ENCODE measurements around the gene MRTFB. TPM values are rescaled to one million over a fixed set of nuclear protein-coding genes. Genes with fewer than 3 reads are reported as not detected.

Gene MRTFB
- total RNA-seq, 2 experiments from 2014 or later, result 18.0 to 19.4 TPM

- no peaks in the 10 kb centered on the region for H3K4me1 Mint-ChIP-seq (ENCODE audit: low read depth)
- ATAC-seq (ENCODE audit: poor library complexity) (no peak), DNase-seq (no peak)
- Histone ChIP-seq H3K4me3 (ENCODE audit: low read length) (no peak overlapping the region), H3K9me3 (ENCODE audit: control insufficient read depth in 1 of 2, insufficient read depth in 1 of 2, low read length in 2 of 2) (no peaks in the 10 kb centered on the region), H3K36me3 (ENCODE audit: insufficient read depth, low read length) (no peaks in the 10 kb centered on the region), H3K27me3 (ENCODE audit: control insufficient read depth in 1 of 2, insufficient read depth in 2 of 2, low read length in 2 of 2) (peaks cover 0 to 3% of the 10 kb centered on the region in 2 experiments), H3K27ac (ENCODE audit: low read depth in 1 of 2, low read length in 2 of 2) (no peak overlapping the region), H3K4me1 (ENCODE audit: insufficient read depth, low read length) (no peaks in the 10 kb centered on the region)
- no peak overlapping the region for H3K27ac Mint-ChIP-seq
- H3K4me3 Mint-ChIP-seq, result no peak overlapping the region
- ChIA-PET POLR2A (no interaction called here), CTCF (no interaction called here)
- TF ChIP-seq CTCF (IDR thresholded peaks at IDR 0.05), result no peak
- H3K36me3 Mint-ChIP-seq (ENCODE audit: low read depth), result no peaks in the 10 kb centered on the region
- H3K27me3 Mint-ChIP-seq, result no peaks in the 10 kb centered on the region
- intact Hi-C loops (cut with DNase I, micrococcal nuclease), result no loop called here
- H3K9me3 Mint-ChIP-seq, result no peaks in the 10 kb centered on the region
These were observed 19.9 kb upstream of the MRTFB start for GRCh38 chr16:14051103-14051729.

GRCh38 chr16:14056970-14057369 is 14.1 kb upstream of the MRTFB start:
- Histone ChIP-seq H3K9me3 (ENCODE audit: control insufficient read depth in 1 of 2, insufficient read depth in 1 of 2, low read length in 2 of 2) (peaks cover 0 to 3% of the 10 kb centered on the region in 2 experiments), H3K4me1 (ENCODE audit: insufficient read depth, low read length) (no peaks in the 10 kb centered on the region), H3K27me3 (ENCODE audit: control insufficient read depth in 1 of 2, insufficient read depth in 2 of 2, low read length in 2 of 2) (peaks cover 0 to 4% of the 10 kb centered on the region in 2 experiments), H3K36me3 (ENCODE audit: insufficient read depth, low read length) (no peaks in the 10 kb centered on the region), H3K4me3 (ENCODE audit: low read length) (no peak overlapping the region), H3K27ac (ENCODE audit: low read depth in 1 of 2, low read length in 2 of 2) (no peak overlapping the region)
- no peak for TF ChIP-seq CTCF (IDR thresholded peaks at IDR 0.05)
- Mint-ChIP-seq H3K4me3 (no peak overlapping the region), H3K4me1 (ENCODE audit: low read depth) (no peaks in the 10 kb centered on the region), H3K27ac (no peak overlapping the region), H3K9me3 (peaks cover 5% of the 10 kb centered on the region), H3K36me3 (ENCODE audit: low read depth) (no peaks in the 10 kb centered on the region), H3K27me3 (peaks cover 8% of the 10 kb centered on the region)
- CTCF ChIA-PET, result no interaction called here
- ATAC-seq (ENCODE audit: poor library complexity) (no peak), DNase-seq (no peak)
- POLR2A ChIA-PET, result no interaction called here
- intact Hi-C loops (cut with DNase I, micrococcal nuclease), result no loop called here

- H3K36me3 ChIP-seq (ENCODE audit: insufficient read depth, low read length), result no peaks in the 10 kb centered on the region
- H3K4me1 ChIP-seq (ENCODE audit: insufficient read depth, low read length), result no peaks in the 10 kb centered on the region
- ChIA-PET POLR2A (no interaction called here), CTCF (no interaction called here)
- Mint-ChIP-seq H3K4me1 (ENCODE audit: low read depth) (no peaks in the 10 kb centered on the region), H3K4me3 (no peak overlapping the region), H3K27ac (no peak overlapping the region), H3K36me3 (ENCODE audit: low read depth) (no peaks in the 10 kb centered on the region), H3K27me3 (peaks cover 8% of the 10 kb centered on the region), H3K9me3 (peaks cover 5% of the 10 kb centered on the region)
- no peak for ATAC-seq (ENCODE audit: poor library complexity)
- no peak overlapping the region for H3K27ac ChIP-seq (ENCODE audit: low read depth in 1 of 2, low read length in 2 of 2)
- TF ChIP-seq CTCF (IDR thresholded peaks at IDR 0.05), result no peak
- DNase-seq, result no peak
- no peak overlapping the region for H3K4me3 ChIP-seq (ENCODE audit: low read length)
- H3K9me3 ChIP-seq (ENCODE audit: control insufficient read depth in 1 of 2, insufficient read depth in 1 of 2, low read length in 2 of 2), result peaks cover 0 to 3% of the 10 kb centered on the region in 2 experiments
- peaks cover 0 to 4% of the 10 kb centered on the region in 2 experiments for H3K27me3 ChIP-seq (ENCODE audit: control insufficient read depth in 1 of 2, insufficient read depth in 2 of 2, low read length in 2 of 2)
- intact Hi-C loops (cut with DNase I, micrococcal nuclease), result no loop called here
These were observed 13.2 kb upstream of the MRTFB start for GRCh38 chr16:14057878-14058382.
